Common myeloid progenitor, CD34-positive (primary cell): ENCODE results near the gene MERTK.
A peak's percentile ranks its signal among the peaks of the same experiment; 100 is the strongest.

ENCODE experiments used
- CTCF ChIA-PET: fragments of 350-600 bp; sonication (Branson Sonifier 250); formaldehyde crosslinking; loops from one replicate; lab custom pipeline; 2021; ENCODE audit warnings: antibody characterized with exemption; lab: Charles Lee
- POLR2A ChIA-PET: fragments of 350-600 bp; sonication (Branson Sonifier 250); formaldehyde crosslinking; loops from one replicate; lab custom pipeline; 2021; ENCODE audit warnings: antibody characterized with exemption; lab: Charles Lee
- DNase-seq, 3 donors: peaks; one replicate each; pipeline versions ENCODE4 v3.0.0 to v3.0.0-alpha.2; 2013
- H3K27ac ChIP-seq, 2 experiments: 1 replicate in 1 of 2; 2 replicates in 1 of 2; pipeline ENCODE4 v1.7.0; 2013; ENCODE audit warnings: inconsistent platforms in 2 of 2, low read length in 2 of 2, mild to moderate bottlenecking in 2 of 2, low read depth in 1 of 2, moderate library complexity in 1 of 2; ENCODE audit not compliant: severe bottlenecking in 2 of 2, insufficient read depth in 1 of 2, poor library complexity in 1 of 2
- H3K27me3 ChIP-seq, 5 experiments: replicated peaks in 2 of 5; 1 replicate in 3 of 5; 2 replicates in 2 of 5; pipeline versions ENCODE4 v1.6.1 to v1.7.0; 2013; ENCODE audit warnings: low read length in 4 of 5, mild to moderate bottlenecking in 2 of 5, moderate library complexity in 2 of 5, inconsistent platforms in 1 of 5; ENCODE audit not compliant: insufficient read depth in 5 of 5, control insufficient read depth in 4 of 5
- H3K36me3 ChIP-seq, 4 experiments: 1 replicate in 2 of 4; 2 replicates in 2 of 4; pipeline versions ENCODE4 v1.6.1 to v1.7.0; 2013; ENCODE audit warnings: low read length in 3 of 4, control low read depth in 1 of 4, mild to moderate bottlenecking in 1 of 4; ENCODE audit not compliant: control insufficient read depth in 4 of 4, insufficient read depth in 4 of 4
- H3K4me1 ChIP-seq, 4 experiments: 1 replicate in 3 of 4; 2 replicates in 1 of 4; pipeline versions ENCODE4 v1.6.1 to v1.7.1; 2013; ENCODE audit warnings: low read length in 3 of 4, mild to moderate bottlenecking in 3 of 4, control low read depth in 1 of 4, inconsistent platforms in 1 of 4, moderate library complexity in 1 of 4; ENCODE audit not compliant: control insufficient read depth in 4 of 4, insufficient read depth in 4 of 4; ENCODE audit errors: control extremely low read depth in 1 of 4
- H3K4me3 ChIP-seq, 7 experiments: 1 replicate in 4 of 7; 2 replicates in 3 of 7; pipeline versions ENCODE4 v1.5.1 to v1.7.0; 2013; ENCODE audit warnings: mild to moderate bottlenecking in 7 of 7, low read length in 6 of 7, moderate library complexity in 6 of 7, inconsistent platforms in 2 of 7, low read depth in 2 of 7, control low read depth in 1 of 7; ENCODE audit not compliant: insufficient read depth in 4 of 7, control insufficient read depth in 1 of 7; ENCODE audit errors: extremely low read depth in 1 of 7
- H3K9me3 ChIP-seq, 5 experiments: 1 replicate in 4 of 5; 2 replicates in 1 of 5; pipeline versions ENCODE4 v1.6.1 to v1.7.1; 2013; ENCODE audit warnings: low read length in 4 of 5, mild to moderate bottlenecking in 2 of 5, inconsistent platforms in 1 of 5, low read depth in 1 of 5, moderate library complexity in 1 of 5; ENCODE audit not compliant: control insufficient read depth in 4 of 5, insufficient read depth in 2 of 5; ENCODE audit errors: control extremely low read depth in 1 of 5
- WGBS: methylation state at CpG from one replicate; pipeline ENCODE4 v1.1.5; 2013; ENCODE audit not compliant: insufficient coverage; 5-methylcytosine and 5-hydroxymethylcytosine counted together

Gene MERTK

DNA sequence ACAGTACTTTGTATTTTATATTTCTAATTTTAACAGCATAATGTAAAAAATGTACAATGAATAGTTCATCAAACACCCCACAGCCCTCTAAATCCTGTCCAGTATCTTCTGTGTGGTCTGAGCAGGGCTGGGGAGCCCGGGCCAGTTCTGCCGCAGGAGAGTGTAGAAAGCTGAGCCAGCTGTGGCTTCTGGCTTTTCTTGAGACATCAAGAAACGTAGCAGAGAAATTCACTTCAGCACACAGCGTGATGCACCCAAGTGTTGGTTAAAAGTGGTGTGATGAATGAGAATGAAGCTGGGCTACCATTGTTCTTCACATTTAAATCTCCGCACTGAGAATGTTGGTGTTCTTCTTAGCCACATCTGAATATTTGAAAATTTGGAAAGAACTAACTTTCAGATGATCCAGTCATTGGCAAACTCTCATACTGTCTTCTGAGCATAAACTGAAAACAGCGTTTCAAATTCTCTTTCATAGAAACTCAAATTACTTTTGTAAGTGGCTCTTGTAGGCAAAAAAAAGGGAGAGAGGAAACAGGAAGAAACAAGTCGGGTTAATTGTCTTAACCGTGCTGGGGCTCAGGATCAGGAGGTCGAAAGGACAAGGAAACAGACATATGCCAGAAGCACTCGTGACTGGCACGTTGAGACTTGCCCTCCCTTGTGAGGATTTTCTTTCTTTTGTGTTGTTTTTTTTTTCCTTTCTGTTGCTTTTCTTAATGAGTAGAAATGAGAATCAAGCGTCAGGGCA is 133.2 kb downstream of the MERTK start:
- H3K36me3 ChIP-seq: peaks cover 0 to 6% (median 3%) of the 10 kb centered on the region in 4 experiments
- ChIA-PET POLR2A (interaction anchor here (0.6 kb wide), 1 partner anchor 55 kb away, joined by 4 read pairs; no protein-coding TSS in a partner anchor), CTCF (interaction anchor here (1.1 to 1.2 kb wide), 2 partner anchors 13 to 15 kb away, joined by 3 to 4 read pairs; no protein-coding TSS in a partner anchor)
- peak overlapping the region in 3 of 7 experiments; percentile 11 to 57 (median 40) for H3K4me3 ChIP-seq
- WGBS: 17% methylated on average over 7 of the region's 12 CpGs
- DNase-seq: peak in 1 of 3 donors; percentile 29
- no peaks in the 10 kb centered on the region for H3K27me3 ChIP-seq
- no peak overlapping the region for H3K27ac ChIP-seq
- H3K9me3 ChIP-seq: peaks cover 0 to 2% (median 0%) of the 10 kb centered on the region in 5 experiments
- peaks cover 3 to 21% (median 14%) of the 10 kb centered on the region in 4 experiments for H3K4me1 ChIP-seq

DNA sequence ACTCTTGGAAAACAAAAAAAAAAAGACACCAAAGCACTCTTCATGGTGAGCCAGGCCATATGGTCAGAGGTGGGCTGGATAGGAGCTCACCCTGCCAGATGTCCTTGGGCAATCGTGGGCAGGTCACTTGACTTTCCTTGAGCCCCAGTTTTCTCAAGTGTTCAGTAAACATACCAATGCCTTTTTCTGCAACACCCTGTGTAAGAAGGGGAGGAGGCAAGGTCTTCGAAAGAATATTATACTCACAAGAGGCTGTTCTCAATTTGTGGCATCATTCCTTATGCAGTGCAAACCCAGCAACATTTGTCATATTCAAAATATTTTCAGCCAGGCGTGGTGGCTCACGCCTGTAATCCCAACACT is 133.8 kb downstream of the MERTK start:
- no CpG with 5 or more reads among the region's 4 CpGs for WGBS
- no peaks in the 10 kb centered on the region for H3K27me3 ChIP-seq
- no peak overlapping the region for H3K27ac ChIP-seq
- no peak for DNase-seq
- peaks cover 3 to 21% (median 14%) of the 10 kb centered on the region in 4 experiments for H3K4me1 ChIP-seq
- H3K36me3 ChIP-seq: peaks cover 0 to 6% (median 3%) of the 10 kb centered on the region in 4 experiments
- peaks cover 0 to 2% (median 2%) of the 10 kb centered on the region in 5 experiments for H3K9me3 ChIP-seq
- ChIA-PET POLR2A (no interaction called here), CTCF (interaction anchor here (1.1 to 1.2 kb wide), 2 partner anchors 13 to 15 kb away, joined by 3 to 4 read pairs; no protein-coding TSS in a partner anchor)
- peak overlapping the region in 2 of 7 experiments; percentile 31 to 40 for H3K4me3 ChIP-seq

DNA sequence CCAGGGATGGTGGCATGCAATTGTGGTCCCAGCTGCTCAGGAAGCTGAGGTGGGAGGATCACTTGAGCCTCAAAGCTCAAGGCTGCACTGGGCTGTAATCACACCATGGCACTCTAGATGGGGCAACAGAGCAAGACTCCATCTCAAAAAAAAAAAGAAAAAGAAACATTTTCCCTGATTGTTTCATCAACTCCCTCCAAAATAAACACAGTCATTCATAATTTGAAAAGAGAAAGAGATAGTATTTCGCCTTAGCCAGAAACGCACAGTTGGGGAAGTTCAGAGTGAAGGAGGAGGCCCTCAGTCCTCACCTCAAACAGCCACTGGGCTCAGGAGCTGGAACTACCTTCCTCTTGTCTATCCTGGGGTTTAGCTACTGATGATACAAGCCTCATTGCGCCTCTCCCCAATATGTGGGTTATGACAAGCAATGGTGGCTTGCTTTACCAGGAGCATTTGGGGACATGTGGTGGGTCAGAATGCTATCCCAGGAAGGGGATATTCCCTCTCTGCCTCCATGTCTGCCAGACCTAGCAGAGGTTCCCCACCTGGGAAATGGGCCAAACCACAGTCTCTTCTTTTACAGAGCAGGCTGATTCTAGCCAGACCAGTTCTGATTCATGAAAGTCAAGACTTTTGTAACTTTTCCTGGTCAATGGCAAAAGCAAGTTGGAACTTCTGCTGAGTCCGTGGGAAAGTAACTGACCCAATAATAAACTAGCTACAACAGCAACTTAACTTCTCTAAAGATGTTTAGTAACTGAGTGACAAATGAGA is 134.5 kb downstream of the MERTK start:
- POLR2A ChIA-PET: no interaction called here
- CTCF ChIA-PET: interaction anchor here (1.1 to 1.2 kb wide), 2 partner anchors 12 to 16 kb away, joined by 3 to 4 read pairs; no protein-coding TSS in a partner anchor
- no peak overlapping the region for H3K27ac ChIP-seq

DNA sequence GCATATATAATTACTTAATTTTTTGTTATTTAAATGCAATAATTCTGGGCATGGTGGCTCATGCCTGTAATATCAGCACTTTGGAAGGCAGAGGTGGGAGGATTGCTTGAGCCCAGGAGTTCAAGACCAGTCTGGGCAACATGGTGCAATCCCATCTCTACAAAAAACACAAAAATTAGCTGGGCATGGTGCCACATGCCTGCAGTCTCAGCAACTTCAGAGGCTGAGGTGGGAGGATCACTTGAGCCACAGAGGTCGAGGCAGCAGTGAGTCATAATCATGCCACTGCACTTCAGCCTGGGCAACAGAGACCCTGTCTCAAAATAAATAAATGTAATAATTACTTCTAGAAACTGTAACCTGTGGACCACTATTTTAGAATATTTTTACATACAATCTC is 135.2 kb downstream of the MERTK start:
- Histone ChIP-seq H3K27me3 (no peaks in the 10 kb centered on the region), H3K27ac (no peak overlapping the region), H3K4me3 (no peak overlapping the region), H3K9me3 (peaks cover 0 to 4% (median 2%) of the 10 kb centered on the region in 5 experiments), H3K36me3 (peaks cover 0 to 3% (median under 1%) of the 10 kb centered on the region in 4 experiments), H3K4me1 (peaks cover 3 to 21% (median 14%) of the 10 kb centered on the region in 4 experiments)
- WGBS: 80% methylated on average over 1 of the region's 1 CpG
- CTCF ChIA-PET: no interaction called here
- POLR2A ChIA-PET: no interaction called here
- peak in 1 of 3 donors; percentile 42 for DNase-seq

More for the DNA sequence above, 134.5 kb downstream of the MERTK start:
- WGBS: 50% methylated on average over 2 of the region's 4 CpGs
- Histone ChIP-seq H3K27me3 (no peaks in the 10 kb centered on the region), H3K4me3 (no peak overlapping the region), H3K4me1 (peaks cover 3 to 21% (median 14%) of the 10 kb centered on the region in 4 experiments), H3K36me3 (peaks cover 0 to 6% (median 3%) of the 10 kb centered on the region in 4 experiments), H3K9me3 (peaks cover 0 to 3% (median 2%) of the 10 kb centered on the region in 5 experiments)
- DNase-seq: peak in 1 of 3 donors; percentile 22

DNA sequence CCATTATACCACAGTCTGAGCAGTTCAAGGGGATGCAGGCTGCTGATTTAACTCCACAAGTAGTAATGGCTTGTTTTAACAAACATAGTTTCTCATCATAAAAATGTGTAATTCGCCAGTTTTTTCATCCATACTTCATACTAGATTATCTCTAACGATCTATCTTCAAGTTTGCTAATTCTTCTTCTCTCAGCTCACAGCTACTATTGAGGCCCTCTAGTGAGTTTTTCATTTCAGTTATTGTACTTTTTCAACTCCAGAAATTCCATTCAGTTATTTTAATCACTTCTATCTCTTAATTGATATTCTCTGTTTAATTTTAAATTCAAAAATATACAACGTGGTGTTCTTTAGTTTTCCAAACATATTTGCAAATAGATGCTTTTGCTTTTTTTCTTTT is 136.5 kb downstream of the MERTK start:
- H3K27ac ChIP-seq: no peak overlapping the region
- ChIA-PET POLR2A (no interaction called here), CTCF (no interaction called here)
- 86% methylated on average over 2 of the region's 3 CpGs for WGBS
- no peaks in the 10 kb centered on the region for H3K27me3 ChIP-seq
- no peak for DNase-seq
- peaks cover 3 to 21% (median 14%) of the 10 kb centered on the region in 4 experiments for H3K4me1 ChIP-seq
- H3K9me3 ChIP-seq: peaks cover 0 to 5% (median 2%) of the 10 kb centered on the region in 5 experiments
- H3K4me3 ChIP-seq: no peak overlapping the region
- peaks cover 0 to 2% (median 0%) of the 10 kb centered on the region in 4 experiments for H3K36me3 ChIP-seq

DNA sequence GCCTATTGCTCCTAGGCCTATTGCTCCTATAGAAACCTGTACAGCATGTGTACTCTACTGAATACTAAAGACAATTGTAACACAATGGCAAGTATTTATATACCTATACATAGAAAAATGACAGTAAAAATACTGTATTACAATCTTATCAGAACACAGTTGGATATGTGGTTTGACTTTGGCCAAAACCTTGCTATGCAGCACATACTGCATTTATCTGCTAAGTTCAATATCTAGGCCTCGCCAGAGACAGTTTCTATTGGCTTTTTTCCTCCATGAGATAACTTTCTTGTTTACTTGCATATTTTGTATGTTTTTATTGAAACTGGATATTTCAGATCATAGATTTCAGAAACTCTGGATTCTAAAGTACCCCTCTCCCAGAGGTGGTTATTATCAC is 137.4 kb downstream of the MERTK start:
- no peak overlapping the region for H3K27ac ChIP-seq
- H3K36me3 ChIP-seq: no peaks in the 10 kb centered on the region
- peaks cover 0 to 5% (median 2%) of the 10 kb centered on the region in 5 experiments for H3K9me3 ChIP-seq
- H3K4me1 ChIP-seq: peaks cover 3 to 21% (median 14%) of the 10 kb centered on the region in 4 experiments
- DNase-seq: peak in 1 of 3 donors; percentile 20
- H3K27me3 ChIP-seq: no peaks in the 10 kb centered on the region
- POLR2A ChIA-PET: no interaction called here
- CTCF ChIA-PET: no interaction called here
- no peak overlapping the region for H3K4me3 ChIP-seq
- 100% methylated on average over 1 of the region's 1 CpG for WGBS
